ENCODE results near the gene FBXW4.

Gene FBXW4

DNA sequence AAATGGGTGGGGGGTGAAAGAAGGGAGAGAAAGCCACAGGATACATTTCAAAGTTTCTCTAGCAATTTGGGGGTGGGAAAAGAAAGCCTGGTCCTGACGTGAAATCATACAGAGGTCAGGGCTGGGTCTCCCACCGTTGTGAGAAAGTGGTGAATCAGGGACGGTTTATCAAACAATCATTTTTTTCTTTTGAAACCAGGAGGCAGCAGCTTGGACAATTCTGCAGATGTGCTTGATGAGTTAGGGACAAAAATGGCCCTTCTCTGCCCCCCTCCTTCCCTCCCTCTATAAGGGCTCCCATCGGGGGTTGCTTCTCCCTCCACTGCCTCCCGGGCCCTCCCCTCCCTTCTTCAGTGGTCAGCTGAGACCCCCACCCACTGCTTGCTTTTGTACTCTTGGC is 43.6 kb downstream of the FBXW4 start:
- no peak for DNase-seq (ENCODE audit: low read depth)
- H3K4me3 ChIP-seq (ENCODE audit: low read depth, low read length) = no peak overlapping the region
- TF ChIP-seq, protein P1, sequence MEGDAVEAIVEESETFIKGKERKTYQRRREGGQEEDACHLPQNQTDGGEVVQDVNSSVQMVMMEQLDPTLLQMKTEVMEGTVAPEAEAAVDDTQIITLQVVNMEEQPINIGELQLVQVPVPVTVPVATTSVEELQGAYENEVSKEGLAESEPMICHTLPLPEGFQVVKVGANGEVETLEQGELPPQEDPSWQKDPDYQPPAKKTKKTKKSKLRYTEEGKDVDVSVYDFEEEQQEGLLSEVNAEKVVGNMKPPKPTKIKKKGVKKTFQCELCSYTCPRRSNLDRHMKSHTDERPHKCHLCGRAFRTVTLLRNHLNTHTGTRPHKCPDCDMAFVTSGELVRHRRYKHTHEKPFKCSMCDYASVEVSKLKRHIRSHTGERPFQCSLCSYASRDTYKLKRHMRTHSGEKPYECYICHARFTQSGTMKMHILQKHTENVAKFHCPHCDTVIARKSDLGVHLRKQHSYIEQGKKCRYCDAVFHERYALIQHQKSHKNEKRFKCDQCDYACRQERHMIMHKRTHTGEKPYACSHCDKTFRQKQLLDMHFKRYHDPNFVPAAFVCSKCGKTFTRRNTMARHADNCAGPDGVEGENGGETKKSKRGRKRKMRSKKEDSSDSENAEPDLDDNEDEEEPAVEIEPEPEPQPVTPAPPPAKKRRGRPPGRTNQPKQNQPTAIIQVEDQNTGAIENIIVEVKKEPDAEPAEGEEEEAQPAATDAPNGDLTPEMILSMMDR (IDR thresholded peaks at IDR 0.05; ENCODE audit: insufficient read depth, low read depth, low read length, missing control alignments) = no peak

DNA sequence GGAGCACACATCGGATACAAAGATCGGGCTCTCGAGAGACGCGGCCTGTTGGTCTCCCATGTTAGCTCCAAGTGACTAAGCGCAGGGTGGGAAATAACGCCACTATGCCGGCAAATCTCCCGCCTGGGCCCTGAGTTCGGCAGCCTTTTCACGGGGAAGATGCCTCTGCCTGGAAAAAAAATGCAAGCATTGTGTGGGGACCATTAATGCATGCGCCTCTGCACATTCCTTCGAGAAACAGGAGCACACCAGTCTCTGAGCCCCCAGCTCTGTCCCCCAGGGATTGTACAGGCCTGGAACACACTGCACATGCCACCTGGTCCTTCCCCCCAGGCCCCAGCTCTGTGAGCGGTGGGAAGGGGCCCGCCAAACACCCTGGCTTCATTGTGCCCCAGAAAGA is 44.1 kb downstream of the FBXW4 start:
- no peak overlapping the region for H3K4me3 ChIP-seq (ENCODE audit: low read depth, low read length)
- TF ChIP-seq, protein P1 (IDR thresholded peaks at IDR 0.05; ENCODE audit: insufficient read depth, low read depth, low read length, missing control alignments) = no peak
- DNase-seq (ENCODE audit: low read depth) = no peak

DNA sequence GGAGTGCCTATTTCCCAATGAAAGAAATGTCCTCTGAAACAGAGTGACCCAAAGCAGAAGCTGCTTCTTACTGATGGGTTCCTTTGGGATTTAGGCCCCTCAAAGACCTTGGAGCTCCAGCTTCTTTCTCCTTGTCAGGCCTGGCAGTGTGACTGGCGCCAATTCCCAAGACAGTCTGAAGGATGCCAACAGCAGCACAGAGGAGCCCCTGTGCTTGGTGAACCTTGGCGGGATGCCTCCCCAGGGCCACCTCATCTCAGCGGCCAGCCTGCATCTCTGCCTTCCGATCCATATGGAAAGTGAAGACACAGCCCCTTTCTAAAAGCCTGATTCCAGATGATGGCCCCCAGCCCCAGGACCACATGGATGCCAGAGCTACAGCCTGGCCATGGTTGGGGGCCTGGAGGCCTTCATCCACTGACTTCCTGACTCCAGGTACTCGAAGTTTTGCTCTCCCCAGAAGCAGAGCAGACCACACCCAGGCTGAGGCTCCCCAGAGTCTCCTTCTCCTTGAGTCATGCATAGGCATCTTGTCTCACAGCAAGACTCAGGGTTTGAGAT is 45.4 kb downstream of the FBXW4 start:
- H3K4me3 ChIP-seq (ENCODE audit: low read depth, low read length) = no peak overlapping the region
- DNase-seq (ENCODE audit: low read depth) = no peak
- TF ChIP-seq, protein P1 (IDR thresholded peaks at IDR 0.05; ENCODE audit: insufficient read depth, low read depth, low read length, missing control alignments) = no peak

DNA sequence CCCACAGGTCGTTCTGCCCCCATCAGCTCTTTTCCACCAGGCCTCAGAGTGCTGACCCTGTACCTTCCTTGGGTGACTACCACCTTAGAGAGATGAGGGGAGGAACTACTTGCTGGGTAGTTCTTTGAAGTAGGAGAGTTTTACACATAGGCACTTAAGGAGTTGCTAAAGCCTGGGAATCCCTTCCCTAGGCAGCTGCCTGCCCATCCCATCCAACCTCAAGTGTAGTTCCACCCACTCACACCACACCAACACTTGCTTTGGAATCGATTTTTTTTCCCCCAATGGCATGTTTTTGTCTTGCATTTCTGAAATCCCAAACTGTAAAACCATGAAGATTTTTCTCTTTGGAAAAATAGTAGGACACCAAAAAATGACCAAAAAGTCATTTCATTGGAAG is 47.7 kb downstream of the FBXW4 start:
- TF ChIP-seq, protein P1 (IDR thresholded peaks at IDR 0.05; ENCODE audit: insufficient read depth, low read depth, low read length, missing control alignments) = no peak
- no peak overlapping the region for H3K4me3 ChIP-seq (ENCODE audit: low read depth, low read length)
- DNase-seq (ENCODE audit: low read depth) = no peak

DNA sequence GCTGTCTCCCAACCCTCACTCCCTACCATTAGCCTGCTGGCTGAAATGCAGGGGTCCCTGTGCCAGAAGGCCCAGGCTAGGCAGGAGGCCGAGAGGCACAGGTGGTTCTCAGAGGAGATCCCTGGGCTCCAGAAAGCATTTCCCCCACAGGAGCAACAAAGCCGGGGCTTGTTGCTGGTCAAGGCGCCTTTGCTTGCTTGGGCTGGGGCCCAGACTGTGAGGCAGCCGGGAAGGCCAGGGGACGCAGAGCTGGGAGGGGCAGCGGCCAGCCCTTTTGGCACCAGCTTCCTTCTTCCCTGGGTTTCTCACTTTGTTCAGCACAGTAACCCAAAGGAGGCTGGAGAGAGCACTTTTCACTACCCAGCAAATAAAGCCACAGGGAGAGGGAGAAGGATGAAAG is 48.6 kb downstream of the FBXW4 start:
- no peak overlapping the region for H3K4me3 ChIP-seq (ENCODE audit: low read depth, low read length)
- no peak for DNase-seq (ENCODE audit: low read depth)
- TF ChIP-seq, protein P1 (IDR thresholded peaks at IDR 0.05; ENCODE audit: insufficient read depth, low read depth, low read length, missing control alignments) = no peak

DNA sequence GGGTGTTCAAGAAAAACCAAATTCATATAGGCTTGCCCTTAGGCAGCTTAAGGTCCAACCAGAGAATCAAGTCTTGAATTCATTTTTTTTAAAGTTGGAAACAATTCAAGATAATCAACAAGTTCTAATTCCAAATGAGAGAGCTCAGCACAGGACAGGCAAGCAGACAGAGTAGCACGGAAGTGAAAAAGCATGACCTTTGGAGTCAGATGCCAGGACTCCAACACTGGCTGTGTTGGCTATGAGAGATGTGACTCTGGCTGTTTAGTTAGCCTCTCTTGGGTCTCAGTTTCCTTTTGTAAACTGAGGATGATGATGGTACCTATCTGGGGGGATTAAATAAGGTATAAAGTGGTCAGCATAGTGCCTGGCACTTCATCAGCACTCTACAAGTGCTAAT is 49.3 kb downstream of the FBXW4 start:
- H3K4me3 ChIP-seq (ENCODE audit: low read depth, low read length) = no peak overlapping the region
- TF ChIP-seq, protein P1 (IDR thresholded peaks at IDR 0.05; ENCODE audit: insufficient read depth, low read depth, low read length, missing control alignments) = no peak
- DNase-seq (ENCODE audit: low read depth) = no peak

DNA sequence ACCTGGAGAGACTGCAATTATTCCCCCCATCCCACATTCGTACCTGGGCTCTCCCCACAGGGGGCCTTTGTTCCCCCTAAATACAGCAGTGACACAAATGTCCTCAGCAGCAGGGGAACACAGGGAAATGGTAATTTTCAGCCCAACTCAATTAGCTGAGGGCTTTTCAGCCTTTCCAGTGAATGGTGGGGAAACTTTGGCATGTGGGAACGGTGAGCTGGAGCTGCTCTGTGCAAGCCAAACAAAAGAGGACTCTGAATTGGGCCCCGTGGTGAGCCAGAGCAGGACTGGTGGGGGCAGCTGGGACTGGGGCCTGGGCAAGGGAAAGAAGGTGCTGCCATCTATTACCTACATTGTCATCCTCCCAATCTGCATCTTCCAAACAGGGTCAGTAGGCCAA is 51.0 kb downstream of the FBXW4 start:
- DNase-seq (ENCODE audit: low read depth) = no peak
- no peak overlapping the region for H3K4me3 ChIP-seq (ENCODE audit: low read depth, low read length)

More for the DNA sequence above, 51.0 kb downstream of the FBXW4 start:
- TF ChIP-seq, protein P1 (IDR thresholded peaks at IDR 0.05; ENCODE audit: insufficient read depth, low read depth, low read length, missing control alignments) = no peak

Data from GM12865 (cell line).